GM12874 (cell line): ENCODE data around the gene MTFP1.

Experiments
- TF ChIP-seq, protein P1 (sequence below): IDR thresholded peaks from 2 replicates; pipeline ENCODE4 v1.5.1; 2011; ENCODE audit warnings: low read depth, mild to moderate bottlenecking, control low read depth, low read length, moderate library complexity; ENCODE audit not compliant: insufficient read depth

The MTFP1 gene

DNA sequence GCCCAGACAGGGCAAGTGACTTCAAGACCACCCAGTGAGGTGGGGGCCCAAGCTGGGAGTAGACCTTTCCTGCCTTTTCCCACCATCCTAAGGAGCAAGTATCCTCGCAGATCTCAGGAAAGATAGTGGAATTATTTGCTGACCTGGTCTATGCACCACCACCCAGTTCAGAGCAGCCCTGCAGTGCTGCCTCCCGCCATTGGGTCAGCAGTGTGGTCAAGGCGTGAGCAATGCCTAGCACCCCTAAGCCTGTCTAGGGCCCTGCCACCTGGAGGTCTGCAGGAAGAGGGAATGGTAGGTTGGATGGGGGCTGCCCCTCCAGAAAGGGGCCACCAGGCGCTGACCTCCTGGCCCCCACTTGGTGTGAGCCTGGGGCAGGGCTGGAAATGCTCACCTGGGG, 6.5 kb downstream of the MTFP1 start:
- TF ChIP-seq, protein P1, sequence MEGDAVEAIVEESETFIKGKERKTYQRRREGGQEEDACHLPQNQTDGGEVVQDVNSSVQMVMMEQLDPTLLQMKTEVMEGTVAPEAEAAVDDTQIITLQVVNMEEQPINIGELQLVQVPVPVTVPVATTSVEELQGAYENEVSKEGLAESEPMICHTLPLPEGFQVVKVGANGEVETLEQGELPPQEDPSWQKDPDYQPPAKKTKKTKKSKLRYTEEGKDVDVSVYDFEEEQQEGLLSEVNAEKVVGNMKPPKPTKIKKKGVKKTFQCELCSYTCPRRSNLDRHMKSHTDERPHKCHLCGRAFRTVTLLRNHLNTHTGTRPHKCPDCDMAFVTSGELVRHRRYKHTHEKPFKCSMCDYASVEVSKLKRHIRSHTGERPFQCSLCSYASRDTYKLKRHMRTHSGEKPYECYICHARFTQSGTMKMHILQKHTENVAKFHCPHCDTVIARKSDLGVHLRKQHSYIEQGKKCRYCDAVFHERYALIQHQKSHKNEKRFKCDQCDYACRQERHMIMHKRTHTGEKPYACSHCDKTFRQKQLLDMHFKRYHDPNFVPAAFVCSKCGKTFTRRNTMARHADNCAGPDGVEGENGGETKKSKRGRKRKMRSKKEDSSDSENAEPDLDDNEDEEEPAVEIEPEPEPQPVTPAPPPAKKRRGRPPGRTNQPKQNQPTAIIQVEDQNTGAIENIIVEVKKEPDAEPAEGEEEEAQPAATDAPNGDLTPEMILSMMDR = no peak

DNA sequence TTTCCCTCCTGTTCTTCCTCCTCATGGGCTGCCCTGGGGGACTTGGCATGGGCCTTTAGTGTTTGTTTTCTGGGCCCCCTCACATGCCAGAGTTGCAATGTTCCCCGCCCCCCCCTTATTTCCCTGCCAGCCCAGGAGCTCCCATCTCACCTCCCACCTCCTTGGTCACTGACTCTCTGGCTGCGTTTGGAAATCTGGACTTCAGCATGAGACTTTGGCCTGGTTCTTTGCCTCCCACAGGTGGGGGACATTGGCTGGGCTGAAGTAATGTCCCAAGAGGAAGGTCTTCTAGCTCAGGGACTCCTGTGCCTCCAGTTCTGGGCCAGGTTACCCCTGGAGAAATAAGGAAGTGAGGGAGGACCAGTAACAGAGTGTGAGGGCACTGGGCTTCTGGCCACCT, 7.0 kb downstream of the MTFP1 start:
- TF ChIP-seq, protein P1 = no peak

DNA sequence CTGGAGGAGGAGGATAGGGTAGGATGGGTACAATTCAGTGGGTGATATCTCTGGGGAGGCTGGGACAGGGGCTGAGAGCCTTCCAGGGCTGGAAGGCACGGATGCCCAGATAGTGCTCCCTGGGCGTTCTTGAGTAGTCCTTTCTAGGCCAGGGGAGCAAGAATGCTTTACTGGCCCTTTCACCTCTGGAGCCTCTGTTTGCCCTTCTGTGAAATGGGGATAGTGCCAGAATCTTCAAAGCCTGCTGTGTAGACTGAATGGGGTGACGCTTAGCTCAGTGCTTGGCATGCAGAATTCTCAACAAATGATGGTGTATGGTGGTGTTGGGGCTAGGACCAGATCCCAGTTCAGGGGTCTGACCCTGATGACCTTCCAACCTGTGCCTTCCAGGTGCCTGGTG, 7.7 kb downstream of the MTFP1 start:
- TF ChIP-seq, protein P1 = no peak

DNA sequence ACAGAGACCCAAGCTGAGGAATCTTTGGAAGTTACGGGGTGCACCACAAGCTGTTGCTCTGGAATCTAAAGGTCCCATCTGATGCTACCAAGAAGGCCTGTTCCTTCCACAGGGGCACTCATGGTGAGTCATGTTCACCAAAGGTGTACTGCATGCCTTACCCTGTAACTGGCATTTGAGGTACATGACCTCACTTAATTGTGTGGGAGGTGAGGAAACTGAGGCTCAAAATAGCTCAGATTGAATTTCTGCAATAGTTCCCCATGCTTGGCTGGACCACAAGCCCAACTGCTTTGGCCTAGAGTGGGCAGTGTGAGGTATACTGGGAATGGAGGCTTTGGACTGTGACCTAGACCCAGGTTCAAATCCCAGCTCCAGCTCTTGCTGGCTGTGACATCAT, 8.2 kb downstream of the MTFP1 start:
- TF ChIP-seq, protein P1 = no peak

DNA sequence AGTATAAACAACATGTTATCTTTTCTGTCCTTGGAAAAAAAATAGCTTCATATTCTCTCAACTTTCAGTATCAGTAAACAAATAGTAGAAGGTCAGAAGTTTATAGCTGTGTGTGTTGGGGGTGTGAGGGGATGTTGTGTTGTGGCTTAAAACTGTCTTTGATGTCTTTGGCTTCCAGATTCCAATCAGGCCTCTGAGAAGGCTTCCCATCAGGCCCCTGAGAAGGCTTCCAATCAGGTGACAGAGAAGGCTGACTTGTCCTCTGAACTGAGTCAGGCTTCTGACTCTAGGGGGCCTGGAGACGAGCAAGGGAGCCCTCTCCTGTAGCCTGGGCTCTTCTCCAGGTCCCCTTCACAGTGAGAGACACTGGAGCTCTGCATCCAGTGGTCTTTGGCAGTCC, 9.3 kb downstream of the MTFP1 start:
- TF ChIP-seq, protein P1 = no peak

DNA sequence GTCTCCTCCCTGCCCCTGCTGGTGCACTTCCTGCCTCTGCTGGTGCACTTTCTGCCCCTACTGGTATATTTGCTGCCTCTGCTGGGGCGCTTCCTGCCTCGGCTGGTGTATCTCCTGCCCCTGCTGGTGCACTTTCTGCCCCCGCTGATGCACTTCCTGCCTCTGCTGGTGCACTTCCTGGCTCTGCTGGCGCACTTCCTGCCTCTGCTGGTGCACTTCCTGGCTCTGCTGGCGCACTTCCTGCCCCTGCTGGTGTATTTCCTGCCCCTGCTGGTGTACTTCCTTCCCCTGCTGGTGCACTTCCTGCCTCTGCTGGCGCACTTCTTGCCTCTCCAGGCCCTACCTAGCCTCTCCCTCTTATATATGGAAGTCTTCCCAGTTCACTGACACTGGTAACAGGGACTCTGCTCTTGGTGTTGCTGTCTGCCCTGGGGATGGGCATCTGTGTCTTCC, 10.1 kb downstream of the MTFP1 start:
- TF ChIP-seq, protein P1 = no peak

DNA sequence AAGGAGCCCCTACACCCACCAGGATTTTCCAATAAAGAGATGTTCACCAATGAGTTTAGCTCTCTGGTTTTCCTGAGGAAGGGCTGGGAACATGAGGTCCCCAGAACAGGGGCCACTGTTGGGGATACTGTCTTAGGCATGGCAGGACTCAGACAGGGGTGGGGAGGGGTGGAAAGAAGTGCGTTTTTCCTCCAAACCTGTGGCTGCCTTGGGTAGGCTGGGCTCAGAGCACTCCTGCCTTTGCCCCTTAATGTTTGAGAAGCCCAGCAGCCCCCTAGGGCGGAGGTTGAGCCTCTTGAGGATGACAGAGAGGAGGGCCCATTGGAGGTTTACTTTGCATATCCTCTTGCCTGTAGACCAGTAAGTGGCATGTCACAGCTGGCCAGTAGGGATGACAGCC, 10.6 kb downstream of the MTFP1 start:
- TF ChIP-seq, protein P1 = no peak

DNA sequence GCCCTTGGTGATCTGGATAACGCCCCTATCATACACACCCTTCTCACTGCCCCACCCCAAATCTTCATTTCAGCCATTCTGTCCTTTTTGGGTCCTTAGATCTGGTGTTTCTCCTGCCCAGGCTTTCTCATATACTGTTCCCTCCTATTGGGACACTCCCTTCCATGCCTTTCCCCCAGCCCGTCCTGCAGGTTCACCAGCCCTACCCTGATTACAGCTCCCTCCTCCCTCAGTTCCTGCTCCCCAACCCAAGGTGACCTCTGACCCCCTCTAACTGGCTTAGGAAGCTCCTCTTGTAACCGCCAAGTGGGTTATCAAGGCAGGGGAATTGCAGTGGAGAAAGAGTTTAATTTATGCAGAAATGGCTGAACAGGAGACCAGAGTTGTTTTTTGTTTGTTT, 13.0 kb downstream of the MTFP1 start:
- TF ChIP-seq, protein P1 = no peak
